ENCODE data around the gene OR6Y1. TPM values are rescaled to one million over a fixed set of nuclear protein-coding genes. Genes with fewer than 3 reads are reported as not detected.

OR6Y1 gene
- total RNA-seq, 1 donor = not detected

DNA sequence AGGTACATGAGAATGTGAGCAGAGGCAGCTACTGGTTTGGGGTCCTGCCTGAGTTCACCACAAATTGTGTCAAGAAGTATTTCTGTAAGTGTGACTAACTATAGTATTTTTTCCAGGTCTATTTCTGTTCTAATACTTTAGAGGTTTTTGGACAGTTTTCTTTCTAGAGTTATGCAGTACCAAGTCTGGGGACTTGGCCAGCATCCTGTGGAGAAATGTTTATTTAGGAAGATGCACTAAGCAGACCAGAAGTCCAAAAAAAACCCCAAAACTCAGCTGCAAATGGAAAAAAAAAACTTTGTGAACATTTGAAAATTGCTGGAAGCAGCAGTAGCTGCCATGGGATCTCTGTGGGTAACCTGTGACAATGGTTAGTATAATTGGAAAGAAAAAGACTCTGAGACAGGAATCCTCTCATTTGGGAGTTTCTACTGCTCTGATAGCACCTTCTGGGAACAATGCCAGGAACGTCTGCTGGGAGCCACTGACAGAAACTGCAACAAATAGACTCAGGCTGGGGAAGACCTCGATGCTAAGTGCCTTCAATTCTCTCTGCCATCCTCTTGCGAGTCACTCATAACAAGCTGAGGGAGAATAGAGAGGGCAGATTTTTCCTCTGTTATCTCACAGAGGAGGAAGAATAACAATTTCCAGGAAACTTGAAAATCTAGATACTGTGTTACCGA is 44.6 kb downstream of the OR6Y1 start:
- no peaks in the 10 kb centered on the region for H3K27me3 ChIP-seq (ENCODE audit: insufficient read depth, low read length)
- TF ChIP-seq, protein P1, sequence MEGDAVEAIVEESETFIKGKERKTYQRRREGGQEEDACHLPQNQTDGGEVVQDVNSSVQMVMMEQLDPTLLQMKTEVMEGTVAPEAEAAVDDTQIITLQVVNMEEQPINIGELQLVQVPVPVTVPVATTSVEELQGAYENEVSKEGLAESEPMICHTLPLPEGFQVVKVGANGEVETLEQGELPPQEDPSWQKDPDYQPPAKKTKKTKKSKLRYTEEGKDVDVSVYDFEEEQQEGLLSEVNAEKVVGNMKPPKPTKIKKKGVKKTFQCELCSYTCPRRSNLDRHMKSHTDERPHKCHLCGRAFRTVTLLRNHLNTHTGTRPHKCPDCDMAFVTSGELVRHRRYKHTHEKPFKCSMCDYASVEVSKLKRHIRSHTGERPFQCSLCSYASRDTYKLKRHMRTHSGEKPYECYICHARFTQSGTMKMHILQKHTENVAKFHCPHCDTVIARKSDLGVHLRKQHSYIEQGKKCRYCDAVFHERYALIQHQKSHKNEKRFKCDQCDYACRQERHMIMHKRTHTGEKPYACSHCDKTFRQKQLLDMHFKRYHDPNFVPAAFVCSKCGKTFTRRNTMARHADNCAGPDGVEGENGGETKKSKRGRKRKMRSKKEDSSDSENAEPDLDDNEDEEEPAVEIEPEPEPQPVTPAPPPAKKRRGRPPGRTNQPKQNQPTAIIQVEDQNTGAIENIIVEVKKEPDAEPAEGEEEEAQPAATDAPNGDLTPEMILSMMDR (IDR thresholded peaks at IDR 0.05; ENCODE audit: extremely low read depth, low read depth, low read length) = no peak
- no peaks in the 10 kb centered on the region for H3K4me1 ChIP-seq (ENCODE audit: insufficient read depth, low read length)
- no peaks in the 10 kb centered on the region for H3K36me3 ChIP-seq (ENCODE audit: insufficient read depth, low read length)
- no peak for DNase-seq (ENCODE audit: insufficient read length, low spot score, missing footprints)
- H3K4me2 ChIP-seq (ENCODE audit: insufficient read depth, low read length) = no peak overlapping the region
- H4K20me1 ChIP-seq (ENCODE audit: insufficient read depth, low read length) = no peaks in the 10 kb centered on the region
- no peaks in the 10 kb centered on the region for H3K9me3 ChIP-seq (ENCODE audit: low read depth, low read length)
- no peaks in the 10 kb centered on the region for H3K79me2 ChIP-seq (ENCODE audit: insufficient read depth, low read length)
- H3K4me3 ChIP-seq (ENCODE audit: insufficient read depth, low read length) = no peak overlapping the region
- H3K27ac ChIP-seq (ENCODE audit: low read depth, low read length) = no peak overlapping the region
- no peak overlapping the region for H2AFZ ChIP-seq (ENCODE audit: low read length)

DNA sequence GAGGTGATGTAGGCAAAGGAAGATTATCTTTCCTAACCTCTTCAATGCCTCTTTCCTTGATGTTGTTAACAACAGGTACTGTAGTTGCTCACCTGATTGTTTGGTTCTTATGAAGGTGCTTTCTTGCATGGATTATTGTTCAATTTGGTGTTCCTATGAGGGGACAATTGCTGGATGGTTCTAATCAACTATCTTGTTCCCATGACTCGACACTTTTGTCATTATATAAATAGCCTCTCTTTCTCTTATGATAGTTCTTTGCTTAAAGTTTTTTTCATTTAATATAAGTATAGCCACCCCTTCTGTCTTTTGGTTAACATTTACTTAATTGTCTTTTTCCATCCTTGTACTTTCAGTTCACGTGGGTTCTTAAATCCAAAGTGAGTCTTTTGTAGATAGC is 46.7 kb downstream of the OR6Y1 start:
- no peak overlapping the region for H3K4me3 ChIP-seq (ENCODE audit: insufficient read depth, low read length)
- no peak for DNase-seq (ENCODE audit: insufficient read length, low spot score, missing footprints)
- H4K20me1 ChIP-seq (ENCODE audit: insufficient read depth, low read length) = no peaks in the 10 kb centered on the region
- TF ChIP-seq, protein P1 (IDR thresholded peaks at IDR 0.05; ENCODE audit: extremely low read depth, low read depth, low read length) = no peak
- H3K27me3 ChIP-seq (ENCODE audit: insufficient read depth, low read length) = no peaks in the 10 kb centered on the region
- no peaks in the 10 kb centered on the region for H3K4me1 ChIP-seq (ENCODE audit: insufficient read depth, low read length)
- no peak overlapping the region for H2AFZ ChIP-seq (ENCODE audit: low read length)
- no peak overlapping the region for H3K27ac ChIP-seq (ENCODE audit: low read depth, low read length)
- no peaks in the 10 kb centered on the region for H3K9me3 ChIP-seq (ENCODE audit: low read depth, low read length)
- H3K4me2 ChIP-seq (ENCODE audit: insufficient read depth, low read length) = no peak overlapping the region
- no peaks in the 10 kb centered on the region for H3K79me2 ChIP-seq (ENCODE audit: insufficient read depth, low read length)
- H3K36me3 ChIP-seq (ENCODE audit: insufficient read depth, low read length) = no peaks in the 10 kb centered on the region

DNA sequence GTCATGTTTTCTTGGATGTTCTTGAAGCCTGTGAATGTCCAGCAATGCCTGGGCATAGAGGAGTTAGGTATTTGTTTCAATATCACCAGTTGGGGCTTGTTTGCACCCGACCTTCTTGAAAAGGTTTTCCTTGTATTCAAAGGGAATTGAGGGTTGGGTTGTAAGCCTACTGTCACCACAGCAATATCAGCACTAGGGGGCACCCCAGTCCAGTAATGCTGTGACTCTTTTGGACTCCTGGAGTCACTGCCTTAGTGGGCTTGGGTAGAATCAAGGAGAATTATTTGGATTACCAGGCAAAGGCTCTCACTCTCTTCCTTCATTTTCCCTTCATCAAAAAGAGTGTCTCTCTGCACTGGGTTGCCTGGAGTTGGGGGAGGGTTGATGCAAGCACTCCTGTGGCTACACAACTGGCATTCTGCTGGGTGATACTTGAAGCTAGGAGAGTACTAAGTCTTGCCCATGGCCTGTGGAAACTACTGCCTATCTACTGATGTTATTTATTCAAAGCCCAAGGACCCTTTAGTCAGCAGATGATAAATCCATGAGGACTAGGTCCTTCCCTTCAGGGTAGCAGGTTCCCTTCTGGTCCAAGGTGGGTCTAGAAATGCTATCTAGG is 47.7 kb downstream of the OR6Y1 start:
- no peaks in the 10 kb centered on the region for H3K4me1 ChIP-seq (ENCODE audit: insufficient read depth, low read length)
- TF ChIP-seq, protein P1 (IDR thresholded peaks at IDR 0.05; ENCODE audit: extremely low read depth, low read depth, low read length) = peak; percentile 52
- no peak overlapping the region for H3K4me2 ChIP-seq (ENCODE audit: insufficient read depth, low read length)
- H3K79me2 ChIP-seq (ENCODE audit: insufficient read depth, low read length) = no peaks in the 10 kb centered on the region
- H3K4me3 ChIP-seq (ENCODE audit: insufficient read depth, low read length) = no peak overlapping the region
- no peak overlapping the region for H3K27ac ChIP-seq (ENCODE audit: low read depth, low read length)
- H3K27me3 ChIP-seq (ENCODE audit: insufficient read depth, low read length) = no peaks in the 10 kb centered on the region
- H4K20me1 ChIP-seq (ENCODE audit: insufficient read depth, low read length) = no peaks in the 10 kb centered on the region
- no peaks in the 10 kb centered on the region for H3K36me3 ChIP-seq (ENCODE audit: insufficient read depth, low read length)
- peak; percentile 5 for DNase-seq (ENCODE audit: insufficient read length, low spot score, missing footprints)
- H2AFZ ChIP-seq (ENCODE audit: low read length) = no peak overlapping the region
- H3K9me3 ChIP-seq (ENCODE audit: low read depth, low read length) = no peaks in the 10 kb centered on the region

DNA sequence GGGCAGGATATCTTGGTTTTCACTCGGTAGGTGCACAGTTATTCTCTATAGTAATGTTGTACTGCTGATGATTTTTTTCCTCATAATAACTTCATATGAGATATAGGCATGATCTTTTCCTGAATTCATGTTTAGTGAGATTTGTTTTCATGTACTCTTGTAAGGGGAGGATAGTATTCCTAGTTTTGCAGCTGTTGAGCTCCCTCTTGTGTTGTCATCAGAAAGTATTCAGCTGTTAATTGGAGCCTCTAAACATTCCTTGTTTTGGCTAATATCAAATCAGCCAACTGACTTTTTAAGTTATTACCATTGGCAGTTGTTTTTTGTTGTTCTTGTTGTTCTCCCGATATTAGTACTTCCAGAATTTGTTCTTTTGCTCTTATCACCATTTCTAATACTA is 57.8 kb downstream of the OR6Y1 start:
- Histone ChIP-seq H3K4me1 (ENCODE audit: insufficient read depth, low read length) (no peaks in the 10 kb centered on the region), H3K79me2 (ENCODE audit: insufficient read depth, low read length) (no peaks in the 10 kb centered on the region), H3K9me3 (ENCODE audit: low read depth, low read length) (no peaks in the 10 kb centered on the region), H3K27ac (ENCODE audit: low read depth, low read length) (no peak overlapping the region), H3K36me3 (ENCODE audit: insufficient read depth, low read length) (no peaks in the 10 kb centered on the region), H4K20me1 (ENCODE audit: insufficient read depth, low read length) (no peaks in the 10 kb centered on the region), H3K4me2 (ENCODE audit: insufficient read depth, low read length) (no peak overlapping the region), H2AFZ (ENCODE audit: low read length) (no peak overlapping the region), H3K4me3 (ENCODE audit: insufficient read depth, low read length) (no peak overlapping the region), H3K27me3 (ENCODE audit: insufficient read depth, low read length) (no peaks in the 10 kb centered on the region)
- no peak for DNase-seq (ENCODE audit: insufficient read length, low spot score, missing footprints)
- TF ChIP-seq, protein P1 (IDR thresholded peaks at IDR 0.05; ENCODE audit: extremely low read depth, low read depth, low read length) = peak; percentile 9
